HG03460 (cell line): ENCODE measurements around the gene PCDHB7.
"Not testable (repeated sequence)": the region's sequence is repeated elsewhere in the genome, so short reads cannot be mapped to it uniquely, and the experiment has no call there.

Experiments
- ATAC-seq: cut with Tn5 transposase; IDR thresholded peaks from one replicate; pipeline ENCODE4 v1.9.1; 2021; ENCODE audit not compliant: unreplicated experiment

Gene PCDHB7

GRCh38 chr5:141223112-141223783, 50.8 kb downstream of the PCDHB7 start, which contains the start of gene PCDHB14:
TSS of gene PCDHB14 (plus strand) at chr5:141223343. CDS start at chr5:141223506, 163 bp downstream.
- no peak for ATAC-seq

GRCh38 chr5:141224844-141225243, 52.4 kb downstream of the PCDHB7 start:
- ATAC-seq, result not testable (repeated sequence)

- not testable (repeated sequence) for ATAC-seq
Observed at GRCh38 chr5:141225421-141225820, 53.0 kb downstream of the PCDHB7 start.
